ENCODE measurements around the gene CDH12. TPM values are rescaled to one million over a fixed set of nuclear protein-coding genes. Genes with fewer than 3 reads are reported as not detected.

Gene CDH12
- total RNA-seq, 1 donor from 2014 or later, result 0.26 TPM

DNA sequence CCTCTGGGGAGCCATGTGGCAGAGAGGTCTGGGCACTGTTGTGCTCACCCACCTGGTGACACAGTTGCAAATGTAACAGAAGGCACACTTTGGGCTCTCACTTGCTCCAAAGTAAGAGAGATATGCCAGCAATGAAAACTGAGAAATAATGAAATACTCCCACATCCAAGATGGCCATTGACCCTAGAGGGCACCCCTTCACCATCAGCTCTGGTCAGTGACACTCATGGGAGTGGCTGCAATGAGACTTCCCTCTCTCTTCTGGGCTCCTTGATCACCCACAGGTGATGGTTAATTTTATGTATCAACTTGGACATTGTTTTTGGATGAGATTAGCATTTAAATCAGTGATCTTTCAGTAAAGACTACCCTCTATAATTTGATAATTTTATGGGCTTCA, 248.4 kb downstream of the CDH12 start:
- H3K4me1 Mint-ChIP-seq (ENCODE audit: unreplicated experiment), result no peaks in the 10 kb centered on the region
- no peaks in the 10 kb centered on the region for H3K9me3 Mint-ChIP-seq (ENCODE audit: unreplicated experiment)
- H3K36me3 Mint-ChIP-seq (ENCODE audit: low read depth, unreplicated experiment), result peaks cover 5% of the 10 kb centered on the region
- H3K27ac Mint-ChIP-seq (ENCODE audit: unreplicated experiment), result no peak overlapping the region
- H3K4me3 Mint-ChIP-seq (ENCODE audit: unreplicated experiment), result no peak overlapping the region
- DNase-seq (ENCODE audit: low spot score), result no peak
- H3K27me3 Mint-ChIP-seq (ENCODE audit: unreplicated experiment), result no peaks in the 10 kb centered on the region
- TF ChIP-seq, protein P1, sequence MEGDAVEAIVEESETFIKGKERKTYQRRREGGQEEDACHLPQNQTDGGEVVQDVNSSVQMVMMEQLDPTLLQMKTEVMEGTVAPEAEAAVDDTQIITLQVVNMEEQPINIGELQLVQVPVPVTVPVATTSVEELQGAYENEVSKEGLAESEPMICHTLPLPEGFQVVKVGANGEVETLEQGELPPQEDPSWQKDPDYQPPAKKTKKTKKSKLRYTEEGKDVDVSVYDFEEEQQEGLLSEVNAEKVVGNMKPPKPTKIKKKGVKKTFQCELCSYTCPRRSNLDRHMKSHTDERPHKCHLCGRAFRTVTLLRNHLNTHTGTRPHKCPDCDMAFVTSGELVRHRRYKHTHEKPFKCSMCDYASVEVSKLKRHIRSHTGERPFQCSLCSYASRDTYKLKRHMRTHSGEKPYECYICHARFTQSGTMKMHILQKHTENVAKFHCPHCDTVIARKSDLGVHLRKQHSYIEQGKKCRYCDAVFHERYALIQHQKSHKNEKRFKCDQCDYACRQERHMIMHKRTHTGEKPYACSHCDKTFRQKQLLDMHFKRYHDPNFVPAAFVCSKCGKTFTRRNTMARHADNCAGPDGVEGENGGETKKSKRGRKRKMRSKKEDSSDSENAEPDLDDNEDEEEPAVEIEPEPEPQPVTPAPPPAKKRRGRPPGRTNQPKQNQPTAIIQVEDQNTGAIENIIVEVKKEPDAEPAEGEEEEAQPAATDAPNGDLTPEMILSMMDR (IDR thresholded peaks at IDR 0.05; ENCODE audit: unreplicated experiment), result no peak

DNA sequence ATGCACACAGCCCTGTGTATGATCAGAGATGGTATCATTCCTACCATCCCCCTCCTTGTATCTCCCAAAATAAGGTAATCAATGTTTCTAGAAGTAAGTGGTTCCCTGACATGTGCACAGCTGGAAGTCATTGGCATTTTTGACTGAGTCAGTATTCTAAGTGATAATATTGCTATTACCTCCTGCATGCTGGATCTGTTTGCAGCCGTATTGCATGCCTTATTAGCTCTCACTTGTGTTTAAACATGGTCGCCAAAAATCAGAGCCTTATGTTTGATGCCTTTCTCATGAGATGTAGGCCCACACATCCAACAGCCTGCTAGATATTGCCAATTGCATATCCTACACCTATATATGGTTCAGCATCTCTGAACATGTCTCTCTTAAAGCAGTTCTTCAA, 254.3 kb downstream of the CDH12 start:
- no peak for DNase-seq (ENCODE audit: low spot score)
- no peak overlapping the region for H3K27ac Mint-ChIP-seq (ENCODE audit: unreplicated experiment)
- H3K4me1 Mint-ChIP-seq (ENCODE audit: unreplicated experiment), result no peaks in the 10 kb centered on the region
- no peaks in the 10 kb centered on the region for H3K9me3 Mint-ChIP-seq (ENCODE audit: unreplicated experiment)
- no peaks in the 10 kb centered on the region for H3K27me3 Mint-ChIP-seq (ENCODE audit: unreplicated experiment)
- TF ChIP-seq, protein P1 (IDR thresholded peaks at IDR 0.05; ENCODE audit: unreplicated experiment), result no peak
- H3K4me3 Mint-ChIP-seq (ENCODE audit: unreplicated experiment), result no peak overlapping the region
- no peaks in the 10 kb centered on the region for H3K36me3 Mint-ChIP-seq (ENCODE audit: low read depth, unreplicated experiment)

DNA sequence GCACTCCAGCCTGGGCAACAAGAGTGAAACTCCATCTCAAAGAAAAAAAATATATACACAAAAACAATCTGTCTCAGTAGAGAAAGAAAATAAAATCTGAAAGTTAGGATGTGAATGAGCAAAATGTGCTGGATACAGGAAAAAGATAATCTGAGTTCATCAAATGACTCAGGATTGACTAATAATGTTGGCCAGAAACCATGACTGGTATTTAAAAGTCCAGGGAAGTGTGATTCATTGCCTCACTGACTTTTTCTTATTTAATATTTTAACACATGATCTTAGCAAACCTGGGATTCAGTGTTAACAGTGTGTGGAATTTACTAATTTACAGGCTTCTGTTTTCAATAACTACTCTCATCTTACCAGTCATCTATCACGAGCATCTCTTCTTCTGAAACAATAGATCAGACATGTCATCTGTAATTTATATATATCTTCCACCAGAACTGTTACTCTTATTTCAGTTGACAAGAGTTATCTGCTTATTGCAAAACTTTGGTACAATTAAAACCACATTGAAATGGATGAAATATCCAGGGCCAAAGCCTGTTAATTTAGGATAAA, 256.7 kb downstream of the CDH12 start:
- no peaks in the 10 kb centered on the region for H3K4me1 Mint-ChIP-seq (ENCODE audit: unreplicated experiment)
- H3K9me3 Mint-ChIP-seq (ENCODE audit: unreplicated experiment), result no peaks in the 10 kb centered on the region
- TF ChIP-seq, protein P1 (IDR thresholded peaks at IDR 0.05; ENCODE audit: unreplicated experiment), result no peak
- no peaks in the 10 kb centered on the region for H3K27me3 Mint-ChIP-seq (ENCODE audit: unreplicated experiment)
- no peak overlapping the region for H3K27ac Mint-ChIP-seq (ENCODE audit: unreplicated experiment)
- DNase-seq (ENCODE audit: low spot score), result no peak
- H3K4me3 Mint-ChIP-seq (ENCODE audit: unreplicated experiment), result no peak overlapping the region
- no peaks in the 10 kb centered on the region for H3K36me3 Mint-ChIP-seq (ENCODE audit: low read depth, unreplicated experiment)

DNA sequence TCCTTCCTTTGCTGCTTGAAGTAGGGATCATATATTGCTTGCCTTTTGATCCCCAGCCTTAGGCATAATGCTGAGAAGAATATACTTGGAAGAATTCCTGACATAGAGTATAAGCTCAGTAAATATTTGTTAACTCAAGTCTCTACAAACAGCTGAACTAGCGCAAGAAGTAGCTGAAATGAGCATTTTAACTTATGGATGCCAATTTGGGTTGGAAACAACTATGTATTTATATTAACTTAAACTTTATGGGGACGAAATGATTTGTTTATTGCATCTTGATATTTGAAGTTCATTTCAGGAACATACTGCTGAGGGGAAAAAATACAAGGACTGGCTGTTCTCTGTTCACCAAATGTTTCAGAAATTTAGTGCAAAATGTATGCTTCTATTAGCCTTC, 258.7 kb downstream of the CDH12 start:
- Mint-ChIP-seq H3K27me3 (ENCODE audit: unreplicated experiment) (no peaks in the 10 kb centered on the region), H3K9me3 (ENCODE audit: unreplicated experiment) (no peaks in the 10 kb centered on the region), H3K4me1 (ENCODE audit: unreplicated experiment) (no peaks in the 10 kb centered on the region), H3K36me3 (ENCODE audit: low read depth, unreplicated experiment) (no peaks in the 10 kb centered on the region), H3K27ac (ENCODE audit: unreplicated experiment) (no peak overlapping the region), H3K4me3 (ENCODE audit: unreplicated experiment) (no peak overlapping the region)
- TF ChIP-seq, protein P1 (IDR thresholded peaks at IDR 0.05; ENCODE audit: unreplicated experiment), result no peak
- DNase-seq (ENCODE audit: low spot score), result no peak

DNA sequence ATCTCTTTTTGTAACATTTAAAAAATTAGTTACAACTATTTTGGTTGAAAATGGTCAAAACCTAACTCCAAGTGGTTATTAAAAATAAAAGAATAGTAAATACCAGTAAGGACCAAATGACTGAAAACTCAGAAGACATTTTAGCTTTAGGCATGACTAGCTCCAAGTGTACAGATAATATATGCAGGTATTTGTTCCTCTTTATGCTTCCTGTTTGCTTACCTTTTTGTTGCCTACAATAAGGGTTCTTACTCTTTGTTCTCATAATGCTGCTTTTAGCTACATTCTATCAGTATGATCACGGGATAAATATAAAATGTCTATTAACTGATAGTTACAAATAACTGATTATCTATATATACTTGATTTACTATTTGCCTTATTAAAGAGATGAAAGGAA, 259.6 kb downstream of the CDH12 start:
- no peaks in the 10 kb centered on the region for H3K4me1 Mint-ChIP-seq (ENCODE audit: unreplicated experiment)
- H3K9me3 Mint-ChIP-seq (ENCODE audit: unreplicated experiment), result no peaks in the 10 kb centered on the region
- no peaks in the 10 kb centered on the region for H3K36me3 Mint-ChIP-seq (ENCODE audit: low read depth, unreplicated experiment)
- no peak overlapping the region for H3K27ac Mint-ChIP-seq (ENCODE audit: unreplicated experiment)
- DNase-seq (ENCODE audit: low spot score), result no peak
- TF ChIP-seq, protein P1 (IDR thresholded peaks at IDR 0.05; ENCODE audit: unreplicated experiment), result no peak
- no peak overlapping the region for H3K4me3 Mint-ChIP-seq (ENCODE audit: unreplicated experiment)
- no peaks in the 10 kb centered on the region for H3K27me3 Mint-ChIP-seq (ENCODE audit: unreplicated experiment)

Data from endothelial cell (in vitro differentiated cells).